Transverse colon (tissue), 4 donors: ENCODE measurements around the gene PCSK5. TPM values are rescaled to one million over a fixed set of nuclear protein-coding genes. Genes with fewer than 3 reads are reported as not detected.
"Not testable (repeated sequence)": the region's sequence is repeated elsewhere in the genome, so short reads cannot be mapped to it uniquely, and the experiment has no call there.

Source experiments
- DNase-seq: peaks from one replicate; pipeline ENCODE4 v3.0.0-alpha.2; 2019
- H3K27ac ChIP-seq, 4 donors: fragments of 200-600 bp; sonication (generic); 2 replicates each; pipeline ENCODE4 v1.5.1; 2016 to 2018; ENCODE audit warnings: inconsistent platforms in 4 of 4
- H3K27me3 ChIP-seq: fragments of 200-600 bp; sonication (generic); 2 replicates; pipeline ENCODE4 v1.5.1; 2017; ENCODE audit warnings: inconsistent platforms
- H3K36me3 ChIP-seq, 4 donors: fragments of 200-600 bp; sonication (generic); 2 replicates each; pipeline ENCODE4 v1.5.1; 2017 to 2019; ENCODE audit warnings: inconsistent platforms in 4 of 4
- H3K4me1 ChIP-seq, 4 donors: fragments of 200-600 bp; sonication (generic); 2 replicates each; pipeline ENCODE4 v1.5.1; 2017 to 2020; ENCODE audit warnings: inconsistent platforms in 4 of 4
- H3K4me3 ChIP-seq, 4 donors: fragments of 200-600 bp; sonication (generic); 1 replicate in 1 of 4; 2 replicates in 3 of 4; pipeline versions ENCODE4 v1.5.1 to v1.6.1; 2017 to 2019; ENCODE audit warnings: inconsistent platforms in 4 of 4
- H3K9me3 ChIP-seq, 2 donors: fragments of 200-600 bp; sonication (generic); 2 replicates each; pipeline ENCODE4 v1.5.1; 2017 to 2019; ENCODE audit warnings: inconsistent platforms in 2 of 2
- EP300 ChIP-seq: sonication (generic); formaldehyde crosslinking; IDR thresholded peaks from one replicate; pipeline ENCODE4 v1.6.1; 2017; ENCODE audit warnings: antibody characterized with exemption, low read depth
- POLR2A ChIP-seq: fragments of 450-650 bp; IDR thresholded peaks from one replicate; pipeline ENCODE4 v1.6.1; 2016; ENCODE audit warnings: antibody characterized with exemption, mild to moderate bottlenecking, moderate library complexity
- POLR2AphosphoS5 ChIP-seq, 3 donors: sonication (generic); formaldehyde crosslinking; IDR thresholded peaks; one replicate each; pipeline ENCODE4 v1.6.1; 2016; ENCODE audit warnings: antibody characterized with exemption in 3 of 3
- WGBS, 2 donors: methylation state at CpG; one replicate each; pipeline ENCODE4 v1.1.5; 2018; ENCODE audit warnings: low coverage in 1 of 2; 5-methylcytosine and 5-hydroxymethylcytosine counted together
- in situ Hi-C, 4 donors: fragments of 200-750 bp; cut with MboI; loops; one replicate each; pipeline versions ENCODE4 v1.15.0 to v1.15.1; 2017; ENCODE audit warnings: low sequenced_read_pairs in 3 of 4, low pct_ligation_motif_present in 1 of 4, low pct_unique_long_range_greater_than_20kb in 1 of 4
- intact Hi-C: fragments of 100-400 bp; cut with DNase I; formaldehyde crosslinking; loops from one replicate; pipeline ENCODE4 v1.15.1; 2023; ENCODE audit warnings: low total_unique reads
- total RNA-seq, 4 donors: library from RNA; depleted of rRNA; stranded (reverse); fragments of >200 nt; gene quantifications; one replicate each; pipeline ENCODE4 v1.1.0, GENCODE V29; 2016
- TF ChIP-seq, protein P1 (sequence below), 5 experiments: fragments of 200-600 bp in 3 of 5; fragments of 450-650 bp in 2 of 5; sonication (generic) in 3 of 5; IDR thresholded peaks; 1 replicate in 2 of 5; 2 replicates in 3 of 5; pipeline ENCODE4 v1.5.1; 2016 to 2017; ENCODE audit warnings: antibody characterized with exemption in 5 of 5, inconsistent platforms in 3 of 5, mild to moderate bottlenecking in 2 of 5, moderate library complexity in 1 of 5

Gene PCSK5
- total RNA-seq, 4 donors from 2014 or later = 110 to 248 (median 127) TPM

DNA sequence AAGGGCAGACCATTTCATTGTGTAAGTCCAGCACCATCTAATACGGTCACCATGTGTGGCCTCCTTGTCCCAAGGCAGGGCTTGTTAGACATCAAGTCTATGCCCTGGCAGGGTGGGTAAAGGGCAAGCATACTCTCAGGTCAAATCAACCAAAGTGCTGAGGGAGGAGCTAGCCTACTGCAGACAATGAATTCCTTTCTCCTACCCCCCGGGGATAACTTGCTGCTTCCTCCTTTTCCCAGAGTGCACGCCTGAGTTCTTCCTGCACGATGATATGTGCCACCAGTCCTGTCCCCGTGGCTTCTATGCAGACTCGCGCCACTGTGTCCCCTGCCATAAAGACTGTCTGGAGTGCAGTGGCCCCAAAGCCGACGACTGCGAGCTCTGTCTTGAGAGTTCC lies 432.3 kb downstream of the PCSK5 start:
- Histone ChIP-seq H3K9me3 (no peaks in the 10 kb centered on the region), H3K4me3 (no peak overlapping the region), H3K27me3 (no peaks in the 10 kb centered on the region), H3K4me1 (no peaks in the 10 kb centered on the region), H3K36me3 (no peaks in the 10 kb centered on the region), H3K27ac (no peak overlapping the region)
- 83 to 85% methylated on average over 1 to 10 of the region's 10 CpGs for WGBS, 2 donors
- intact Hi-C loops (no loop called here), in situ Hi-C loops (loop anchor here in 1 of 4 donors (25.0 kb wide), 1 partner anchor 436 kb away; the partner anchor contains the start of gene PCSK5)
- TF ChIP-seq POLR2AphosphoS5 (IDR thresholded peaks at IDR 0.05) (no peak), POLR2A (no peak)
- no peak for DNase-seq

DNA sequence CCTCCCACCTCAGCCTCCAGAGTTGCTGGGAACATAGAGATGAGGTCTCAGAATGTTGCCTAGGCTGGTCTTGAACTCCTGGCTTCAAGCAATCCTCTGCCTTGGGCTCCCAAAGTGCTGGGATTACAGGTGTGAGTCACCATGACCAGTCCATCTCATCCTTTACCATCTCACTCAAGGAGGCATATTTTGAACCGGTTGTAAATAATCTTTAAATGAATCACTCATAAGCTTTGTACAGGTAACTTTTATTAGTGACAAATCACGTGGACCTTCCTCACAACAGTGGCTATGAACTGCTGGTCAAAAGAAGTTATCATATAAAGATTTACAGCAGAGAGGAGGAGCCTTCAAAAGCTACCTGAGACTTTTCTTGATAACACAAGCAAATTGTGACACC lies 433.0 kb downstream of the PCSK5 start:
- 58 to 86% methylated on average over 2 of the region's 2 CpGs for WGBS, 2 donors
- intact Hi-C loops = no loop called here
- Histone ChIP-seq H3K27ac (no peak overlapping the region), H3K4me1 (no peaks in the 10 kb centered on the region), H3K27me3 (no peaks in the 10 kb centered on the region), H3K9me3 (no peaks in the 10 kb centered on the region), H3K36me3 (no peaks in the 10 kb centered on the region), H3K4me3 (no peak overlapping the region)
- in situ Hi-C loops = loop anchor here in 1 of 4 donors (25.0 kb wide), 1 partner anchor 436 kb away; the partner anchor contains the start of gene PCSK5
- TF ChIP-seq POLR2A (no peak), EP300 (no peak), POLR2AphosphoS5 (IDR thresholded peaks at IDR 0.05) (no peak)
- TF ChIP-seq, protein P1, sequence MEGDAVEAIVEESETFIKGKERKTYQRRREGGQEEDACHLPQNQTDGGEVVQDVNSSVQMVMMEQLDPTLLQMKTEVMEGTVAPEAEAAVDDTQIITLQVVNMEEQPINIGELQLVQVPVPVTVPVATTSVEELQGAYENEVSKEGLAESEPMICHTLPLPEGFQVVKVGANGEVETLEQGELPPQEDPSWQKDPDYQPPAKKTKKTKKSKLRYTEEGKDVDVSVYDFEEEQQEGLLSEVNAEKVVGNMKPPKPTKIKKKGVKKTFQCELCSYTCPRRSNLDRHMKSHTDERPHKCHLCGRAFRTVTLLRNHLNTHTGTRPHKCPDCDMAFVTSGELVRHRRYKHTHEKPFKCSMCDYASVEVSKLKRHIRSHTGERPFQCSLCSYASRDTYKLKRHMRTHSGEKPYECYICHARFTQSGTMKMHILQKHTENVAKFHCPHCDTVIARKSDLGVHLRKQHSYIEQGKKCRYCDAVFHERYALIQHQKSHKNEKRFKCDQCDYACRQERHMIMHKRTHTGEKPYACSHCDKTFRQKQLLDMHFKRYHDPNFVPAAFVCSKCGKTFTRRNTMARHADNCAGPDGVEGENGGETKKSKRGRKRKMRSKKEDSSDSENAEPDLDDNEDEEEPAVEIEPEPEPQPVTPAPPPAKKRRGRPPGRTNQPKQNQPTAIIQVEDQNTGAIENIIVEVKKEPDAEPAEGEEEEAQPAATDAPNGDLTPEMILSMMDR (IDR thresholded peaks at IDR 0.05) = no peak
- DNase-seq = no peak

DNA sequence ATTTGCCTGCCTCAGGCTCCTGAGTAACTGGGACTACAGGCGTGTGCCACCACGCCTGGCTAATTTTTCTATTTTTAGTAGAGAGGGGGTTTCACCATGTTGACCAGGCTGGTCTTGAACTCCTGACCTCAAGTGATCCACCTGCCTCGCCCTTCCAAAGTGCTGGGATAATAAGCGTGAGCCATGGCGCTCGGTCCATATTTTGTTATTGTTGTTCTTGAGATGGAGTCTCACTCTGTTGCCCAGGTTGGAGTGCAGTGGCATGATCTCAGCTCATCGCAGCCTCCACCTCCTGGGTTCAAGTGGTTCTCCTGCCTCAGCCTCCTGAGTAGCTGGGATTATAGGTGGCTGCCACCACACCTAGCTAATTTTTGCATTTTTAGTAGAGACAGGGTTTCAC lies 433.6 kb downstream of the PCSK5 start:
- in situ Hi-C loops = loop anchor here in 1 of 4 donors (25.0 kb wide), 1 partner anchor 437 kb away; the partner anchor contains the start of gene PCSK5
- H3K4me3 ChIP-seq, intact Hi-C loops, H3K27me3 ChIP-seq, H3K4me1 ChIP-seq, H3K36me3 ChIP-seq, H3K27ac ChIP-seq, DNase-seq, H3K9me3 ChIP-seq: not testable (repeated sequence)
- WGBS, 2 donors = 73 to 86% methylated on average over 3 to 7 of the region's 7 CpGs

DNA sequence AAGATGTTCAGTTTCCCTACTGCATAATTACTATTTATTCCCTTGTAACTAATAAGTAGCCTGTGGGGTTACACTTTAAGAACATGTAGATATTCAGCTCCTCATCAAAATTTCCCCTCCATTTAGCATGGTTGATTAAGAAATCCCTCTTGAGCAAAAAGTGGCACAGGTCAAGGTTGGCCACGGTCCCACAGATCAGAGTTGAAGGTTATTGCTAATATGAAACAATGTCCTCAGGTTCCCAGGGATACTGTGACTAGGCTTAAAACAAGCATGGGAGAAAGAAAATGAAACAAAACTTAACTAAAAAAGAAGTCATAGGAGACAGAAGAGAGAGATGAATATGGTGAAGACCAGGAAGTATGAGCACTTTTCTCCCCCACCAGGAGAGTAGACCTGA lies 439.6 kb downstream of the PCSK5 start:
- DNase-seq = no peak
- H3K4me3 ChIP-seq = no peak overlapping the region
- H3K36me3 ChIP-seq = no peaks in the 10 kb centered on the region
- H3K27ac ChIP-seq = no peak overlapping the region
- TF ChIP-seq EP300 (no peak), POLR2AphosphoS5 (IDR thresholded peaks at IDR 0.05) (no peak), POLR2A (no peak)
- TF ChIP-seq, protein P1 (IDR thresholded peaks at IDR 0.05) = no peak
- intact Hi-C loops = no loop called here
- no peaks in the 10 kb centered on the region for H3K9me3 ChIP-seq
- H3K27me3 ChIP-seq = no peaks in the 10 kb centered on the region
- no peaks in the 10 kb centered on the region for H3K4me1 ChIP-seq
- in situ Hi-C loops = no loop called here
- WGBS, 2 donors = 60 to 78% methylated on average over 1 of the region's 1 CpG

DNA sequence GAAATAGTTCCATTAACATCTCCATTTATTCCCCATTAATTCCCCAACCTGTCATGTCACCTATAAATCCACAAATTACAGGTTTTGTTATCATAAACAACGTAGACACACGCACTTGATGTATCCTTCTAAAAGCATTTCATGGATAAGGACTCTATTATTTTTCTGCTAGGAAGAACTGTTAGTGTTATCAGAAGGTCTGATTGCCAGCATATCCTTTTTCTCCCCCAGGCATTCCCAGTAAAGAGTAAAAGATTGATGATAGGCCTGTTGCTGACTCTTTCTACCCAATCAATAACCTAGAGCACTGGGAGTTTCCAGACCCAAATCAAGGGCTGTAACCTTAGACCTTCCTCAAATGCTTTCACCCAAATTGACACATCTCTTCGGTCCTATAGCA lies 442.9 kb downstream of the PCSK5 start:
- WGBS, 2 donors = 65 to 68% methylated on average over 3 of the region's 3 CpGs
- in situ Hi-C loops = no loop called here
- no peaks in the 10 kb centered on the region for H3K4me1 ChIP-seq
- no peaks in the 10 kb centered on the region for H3K36me3 ChIP-seq
- TF ChIP-seq POLR2AphosphoS5 (IDR thresholded peaks at IDR 0.05) = no peak
- TF ChIP-seq EP300 = no peak
- no peak for TF ChIP-seq POLR2A
- TF ChIP-seq, protein P1 (IDR thresholded peaks at IDR 0.05) = no peak
- no peak overlapping the region for H3K27ac ChIP-seq
- no peak overlapping the region for H3K4me3 ChIP-seq
- H3K9me3 ChIP-seq = no peaks in the 10 kb centered on the region
- no peaks in the 10 kb centered on the region for H3K27me3 ChIP-seq
- intact Hi-C loops = no loop called here
- DNase-seq = no peak
